Measurements from ENCODE around the gene ACP5.

GRCh38 chr19:11611730-11612129 is 34.3 kb upstream of the ACP5 start:
- no peak for TF ChIP-seq CTCF (conservative IDR thresholded peaks at IDR 0.05)
- no peak for TF ChIP-seq ZFX (IDR thresholded peaks at IDR 0.05)

Data from C4-2B (cell line).